GM12878 (cell line): ENCODE measurements around the gene LEMD1. TPM values are rescaled to one million over a fixed set of nuclear protein-coding genes. Genes with fewer than 3 reads are reported as not detected.
A peak's percentile ranks its signal among the peaks of the same experiment; 100 is the strongest.

ENCODE experiments used
- CHD4 ChIP-seq: fragments of 200-600 bp; sonication (generic); IDR thresholded peaks from 2 replicates; pipeline ENCODE4 v1.6.1; 2016; ENCODE audit warnings: mild to moderate bottlenecking
- E4F1 ChIP-seq: fragments of 450-650 bp; IDR thresholded peaks from 2 replicates; pipeline ENCODE4 v1.6.1; 2018; ENCODE audit warnings: borderline replicate concordance, mild to moderate bottlenecking; ENCODE audit not compliant: partially characterized antibody
- RUNX3 ChIP-seq: IDR thresholded peaks from 2 replicates; pipeline ENCODE4 v1.6.1; 2012; ENCODE audit warnings: low read length, inconsistent platforms
- SMAD1 ChIP-seq: fragments of 450-650 bp; IDR thresholded peaks from 2 replicates; pipeline ENCODE4 v1.6.1; 2018; ENCODE audit warnings: mild to moderate bottlenecking, low read depth; ENCODE audit not compliant: partially characterized antibody
- ZNF24 ChIP-seq: fragments of 450-650 bp; IDR thresholded peaks from 2 replicates; pipeline ENCODE4 v1.6.1; 2017; ENCODE audit warnings: antibody characterized with exemption, mild to moderate bottlenecking
- ZNF384 ChIP-seq: IDR thresholded peaks from 2 replicates; pipeline ENCODE4 v1.6.1; 2012; ENCODE audit warnings: low read depth, mild to moderate bottlenecking, low read length, improper control_type of control experiment, borderline replicate concordance
- ZNF592 ChIP-seq: fragments of 450-650 bp; IDR thresholded peaks from 2 replicates; pipeline ENCODE4 v1.6.1; 2017; ENCODE audit warnings: mild to moderate bottlenecking, moderate library complexity
- polyA plus RNA-seq, 11 experiments: library from polyadenylated mRNA; depleted of rRNA in 4 of 11; unstranded in 6 of 11; stranded (reverse) in 5 of 11; fragments of >200 nt; fragmentation: Nextera tagmentation in 4 of 11; fragmentation: Illumina TruSeq in 1 of 11; extraction: Ambion mirVana in 4 of 11; extraction: Trizol in 1 of 11; gene quantifications; 1 replicate in 1 of 11; 2 replicates in 10 of 11; pipeline versions ENCODE4 v1.2.1 to v1.2.3, GENCODE V29; 2011 to 2016; ENCODE audit warnings: inconsistent platforms in 2 of 11, missing spikeins in 2 of 11, low read depth in 1 of 11
- total RNA-seq, 4 experiments: library from RNA; depleted of rRNA in 3 of 4; stranded (reverse); fragments of >200 nt in 3 of 4; fragmentation: Illumina TruSeq in 1 of 4; extraction: Trizol in 1 of 4; gene quantifications; 2 replicates each; pipeline versions ENCODE4 v1.2.1 to v1.2.3, GENCODE V29; 2013 to 2021

Gene LEMD1
- total and polyA plus RNA-seq, 10 of the 15 experiments (the other 5 are each of a cell fraction or from before 2014, with no cell fraction given) = 0.19 to 1.2 (median 0.26) TPM; not detected in 7

- TF ChIP-seq E4F1 (no peak), ZNF384 (peak; percentile 56; the same call in 1 of the 2 replicates), CHD4 (no peak), ZNF24 (no peak), RUNX3 (peak; percentile 95), ZNF592 (no peak), SMAD1 (no peak)
Observed at GRCh38 chr1:205339717-205340116, 82.1 kb downstream of the LEMD1 start (continued).
